PC-9 (cell line): ENCODE measurements around the gene MAP6D1.

ENCODE experiments used
- EZH2 ChIP-seq: fragments of 200-600 bp; sonication (generic); IDR thresholded peaks from 2 replicates; pipeline ENCODE4 v1.8.0; 2017; ENCODE audit warnings: antibody characterized with exemption, low read depth
- TF ChIP-seq, protein P1 (sequence below): fragments of 200-600 bp; sonication (generic); conservative IDR thresholded peaks from 2 replicates; pipeline ENCODE4 v1.6.1; 2017; ENCODE audit warnings: mixed run types, antibody characterized with exemption, mild to moderate bottlenecking, moderate library complexity

DNA sequence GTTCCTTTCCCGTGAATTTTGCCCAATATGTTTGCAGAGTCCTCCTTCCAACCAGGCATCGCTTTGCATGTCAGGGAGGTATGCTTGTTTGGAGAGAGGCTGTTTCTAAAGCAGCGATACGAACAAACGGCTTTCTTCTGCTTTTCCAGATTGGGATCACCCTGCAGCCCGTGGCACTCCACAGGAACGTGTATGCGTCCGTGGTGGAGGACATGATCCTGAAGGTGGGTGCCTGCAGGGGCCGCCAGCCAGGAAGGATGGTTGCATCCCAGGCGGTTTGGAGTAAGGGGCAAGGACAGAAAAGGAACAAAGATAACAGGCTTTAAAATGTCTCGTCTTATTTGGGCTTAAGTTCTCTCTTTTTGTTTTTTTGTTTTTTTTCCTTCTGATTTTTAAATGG, 17.5 kb downstream of the MAP6D1 start:
- TF ChIP-seq, protein P1, sequence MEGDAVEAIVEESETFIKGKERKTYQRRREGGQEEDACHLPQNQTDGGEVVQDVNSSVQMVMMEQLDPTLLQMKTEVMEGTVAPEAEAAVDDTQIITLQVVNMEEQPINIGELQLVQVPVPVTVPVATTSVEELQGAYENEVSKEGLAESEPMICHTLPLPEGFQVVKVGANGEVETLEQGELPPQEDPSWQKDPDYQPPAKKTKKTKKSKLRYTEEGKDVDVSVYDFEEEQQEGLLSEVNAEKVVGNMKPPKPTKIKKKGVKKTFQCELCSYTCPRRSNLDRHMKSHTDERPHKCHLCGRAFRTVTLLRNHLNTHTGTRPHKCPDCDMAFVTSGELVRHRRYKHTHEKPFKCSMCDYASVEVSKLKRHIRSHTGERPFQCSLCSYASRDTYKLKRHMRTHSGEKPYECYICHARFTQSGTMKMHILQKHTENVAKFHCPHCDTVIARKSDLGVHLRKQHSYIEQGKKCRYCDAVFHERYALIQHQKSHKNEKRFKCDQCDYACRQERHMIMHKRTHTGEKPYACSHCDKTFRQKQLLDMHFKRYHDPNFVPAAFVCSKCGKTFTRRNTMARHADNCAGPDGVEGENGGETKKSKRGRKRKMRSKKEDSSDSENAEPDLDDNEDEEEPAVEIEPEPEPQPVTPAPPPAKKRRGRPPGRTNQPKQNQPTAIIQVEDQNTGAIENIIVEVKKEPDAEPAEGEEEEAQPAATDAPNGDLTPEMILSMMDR = no peak
- no peak for TF ChIP-seq EZH2
